Stimulated activated CD4-positive, alpha-beta T cell treated with anti-CD3 and anti-CD28 coated beads, Interleukin-15, amount 100 ng/mL, for 24 hours (primary cell): Measurements from ENCODE around the gene CCDC158.

Source experiments
- DNase-seq: peaks from one replicate; pipeline ENCODE4 v3.0.0-alpha.2; 2020

CCDC158 gene

GRCh38 chr4:76276813-76277212 lies 144.1 kb downstream of the CCDC158 start:
- DNase-seq: no peak

DNA sequence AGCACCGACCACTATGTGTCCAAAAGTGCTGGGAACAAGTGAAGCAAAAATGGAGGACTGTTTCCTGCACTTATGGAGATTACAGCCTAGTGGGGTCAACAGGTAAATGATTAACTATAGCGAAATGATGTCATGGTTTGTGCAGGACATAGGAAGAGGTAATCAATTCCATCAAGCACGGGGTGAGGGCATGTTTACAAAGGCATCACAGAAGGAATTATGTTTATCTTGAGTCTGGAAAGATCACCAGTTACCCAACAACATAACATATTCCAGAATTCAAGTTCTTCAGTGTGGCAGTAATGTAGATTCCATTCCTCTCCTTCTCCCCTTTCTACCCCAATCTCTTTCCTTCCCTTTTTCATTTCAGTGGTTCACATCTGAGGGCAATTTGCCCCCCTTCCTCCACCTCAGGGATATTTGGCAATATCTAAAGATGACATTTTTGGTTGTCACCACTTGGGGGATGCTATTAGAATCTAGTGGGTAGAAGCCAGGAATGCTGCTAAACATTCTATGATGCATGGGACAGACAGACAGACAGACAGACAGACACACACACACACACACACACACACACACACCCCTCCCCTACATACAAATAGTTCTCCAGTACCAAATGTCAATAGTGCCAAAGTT lies 145.3 kb downstream of the CCDC158 start:
- no peak for DNase-seq

GRCh38 chr4:76272999-76273398 lies 147.9 kb downstream of the CCDC158 start:
- no peak for DNase-seq

DNA sequence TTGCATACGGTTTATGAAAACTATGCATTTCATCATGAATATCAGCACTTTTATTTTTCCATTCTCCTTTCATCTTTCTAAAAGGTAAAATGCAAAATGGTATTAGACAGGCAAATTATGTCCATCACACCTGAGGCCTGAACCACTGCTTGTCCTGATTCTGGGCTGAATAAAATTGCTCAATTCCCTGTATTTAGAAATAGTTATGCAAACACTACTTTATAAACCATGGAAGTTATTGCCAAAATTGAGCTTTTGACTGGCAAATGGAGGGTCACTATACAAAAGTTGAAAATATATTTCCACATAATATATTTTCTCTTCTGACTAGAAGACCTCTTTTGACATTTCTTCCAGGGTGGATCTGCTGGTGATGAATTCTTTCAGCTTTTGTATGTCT lies 148.4 kb downstream of the CCDC158 start:
- DNase-seq: no peak

GRCh38 chr4:76272073-76272472 lies 148.9 kb downstream of the CCDC158 start:
- no peak for DNase-seq

- no peak for DNase-seq
Measured at GRCh38 chr4:76271248-76271647, 149.7 kb downstream of the CCDC158 start.

DNA sequence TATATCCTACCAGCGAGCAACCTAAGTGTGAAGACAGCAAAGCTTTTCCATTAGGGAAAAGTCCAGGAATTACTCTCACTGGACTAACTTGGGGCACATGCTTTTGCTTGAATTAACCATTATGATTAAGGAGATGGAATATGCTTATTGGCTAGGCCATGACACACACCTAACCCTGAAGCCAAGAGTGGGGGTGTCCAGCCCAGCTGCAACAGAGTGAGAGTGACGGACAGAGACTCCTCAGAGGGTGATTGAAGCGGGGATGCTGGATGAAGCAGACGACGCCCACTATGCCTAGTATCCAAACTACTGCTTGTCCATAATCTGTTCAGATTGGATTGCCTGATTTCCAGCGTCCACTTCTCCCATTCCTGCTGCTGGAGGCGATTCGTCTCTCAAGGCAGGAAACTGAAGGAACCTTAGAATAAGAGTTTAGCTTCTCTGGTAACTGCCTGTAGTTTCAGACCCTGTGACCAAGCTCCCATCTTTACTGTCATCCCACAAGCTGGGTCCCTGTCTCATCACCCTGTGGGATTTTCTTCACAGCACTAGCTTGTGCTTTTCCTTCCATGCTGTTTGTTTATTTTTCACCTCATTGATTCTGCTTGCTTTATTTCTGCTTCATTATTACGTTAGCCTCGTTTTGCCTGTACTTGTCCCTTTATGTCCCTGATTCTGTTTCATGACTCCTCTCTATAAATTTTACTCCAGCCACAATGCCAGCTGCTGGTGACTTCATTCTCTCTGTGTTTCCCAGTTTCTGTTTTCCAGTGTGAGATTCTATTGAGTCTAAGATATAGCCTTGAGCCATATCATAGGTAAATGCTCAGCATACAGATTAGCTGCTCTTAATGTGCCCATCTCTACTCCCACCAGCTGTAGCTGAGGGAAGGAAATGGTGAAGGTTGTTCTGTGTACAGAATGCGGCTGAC lies 150.4 kb downstream of the CCDC158 start:
- no peak for DNase-seq

GRCh38 chr4:76267811-76268210 lies 153.1 kb downstream of the CCDC158 start:
- DNase-seq: no peak

GRCh38 chr4:76266627-76267026 lies 154.3 kb downstream of the CCDC158 start:
- DNase-seq: no peak

DNA sequence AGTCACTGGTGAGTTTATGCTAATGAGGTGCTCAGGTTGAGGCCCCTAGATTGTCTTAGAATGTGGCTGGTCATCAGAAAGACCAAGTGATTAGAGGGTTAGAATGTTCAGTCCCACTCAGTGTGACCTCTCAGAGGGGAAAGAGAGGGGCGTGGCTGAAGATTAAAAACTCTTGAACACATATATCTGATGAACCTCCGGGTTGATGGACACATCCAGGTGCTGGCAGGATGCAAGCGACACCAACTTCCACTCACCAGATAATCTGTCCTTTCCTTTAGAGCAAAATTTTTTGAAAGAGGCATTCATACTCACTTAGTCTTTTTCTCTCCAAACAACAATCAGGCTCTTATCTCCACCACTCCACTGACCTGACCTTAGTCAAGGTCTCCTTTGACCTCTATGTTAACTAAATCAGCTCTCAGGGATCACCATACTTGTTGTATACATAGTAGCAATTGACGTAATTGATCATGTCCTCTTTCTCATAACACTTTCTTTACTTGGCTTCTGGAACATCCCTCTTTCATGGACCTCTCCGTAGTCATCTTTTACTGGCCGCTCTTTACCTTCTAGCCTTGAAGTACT lies 155.2 kb downstream of the CCDC158 start:
- DNase-seq: no peak
